ENCODE data around the gene PHETA1.

DNA sequence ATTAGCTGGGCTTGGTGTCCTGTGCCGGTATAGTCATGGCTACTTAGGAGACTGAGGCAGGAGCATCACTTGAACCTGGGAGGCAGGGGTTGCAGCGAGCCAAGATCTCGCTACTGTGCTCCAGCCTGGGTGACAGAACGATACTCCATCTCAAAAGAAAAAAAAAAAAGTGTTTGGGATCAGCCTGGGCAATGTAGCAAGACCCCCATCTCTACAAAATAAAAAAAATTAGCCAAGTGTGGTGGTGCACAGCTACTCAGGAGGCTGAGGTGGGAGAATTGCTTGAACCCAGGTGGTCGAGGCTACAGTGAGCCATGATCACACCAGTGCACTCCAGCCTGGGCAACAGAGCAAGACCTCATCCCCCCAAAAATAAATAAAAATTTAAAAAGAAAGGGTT lies 47.6 kb downstream of the PHETA1 start:
- TF ChIP-seq, protein P1, sequence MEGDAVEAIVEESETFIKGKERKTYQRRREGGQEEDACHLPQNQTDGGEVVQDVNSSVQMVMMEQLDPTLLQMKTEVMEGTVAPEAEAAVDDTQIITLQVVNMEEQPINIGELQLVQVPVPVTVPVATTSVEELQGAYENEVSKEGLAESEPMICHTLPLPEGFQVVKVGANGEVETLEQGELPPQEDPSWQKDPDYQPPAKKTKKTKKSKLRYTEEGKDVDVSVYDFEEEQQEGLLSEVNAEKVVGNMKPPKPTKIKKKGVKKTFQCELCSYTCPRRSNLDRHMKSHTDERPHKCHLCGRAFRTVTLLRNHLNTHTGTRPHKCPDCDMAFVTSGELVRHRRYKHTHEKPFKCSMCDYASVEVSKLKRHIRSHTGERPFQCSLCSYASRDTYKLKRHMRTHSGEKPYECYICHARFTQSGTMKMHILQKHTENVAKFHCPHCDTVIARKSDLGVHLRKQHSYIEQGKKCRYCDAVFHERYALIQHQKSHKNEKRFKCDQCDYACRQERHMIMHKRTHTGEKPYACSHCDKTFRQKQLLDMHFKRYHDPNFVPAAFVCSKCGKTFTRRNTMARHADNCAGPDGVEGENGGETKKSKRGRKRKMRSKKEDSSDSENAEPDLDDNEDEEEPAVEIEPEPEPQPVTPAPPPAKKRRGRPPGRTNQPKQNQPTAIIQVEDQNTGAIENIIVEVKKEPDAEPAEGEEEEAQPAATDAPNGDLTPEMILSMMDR (IDR thresholded peaks at IDR 0.05): no peak
- no peak for TF ChIP-seq POLR2A (IDR thresholded peaks at IDR 0.05)
